IMR-90 (cell line): ENCODE results near the gene KCNMA1. TPM values are rescaled to one million over a fixed set of nuclear protein-coding genes. Genes with fewer than 3 reads are reported as not detected.

ENCODE experiments used
- ATAC-seq: fragments of 200-7000 bp; cut with Tn5 transposase; 2 replicates; pipeline ENCODE4 v1.9.1; 2020; ENCODE audit warnings: low read depth, mild to moderate bottlenecking, moderate library complexity
- BruUV-seq: library from RNA; stranded (reverse); fragments of 400-500 nt; replicated peaks from 2 replicates; lab custom pipeline; 2021; lab: Mats Ljungman, UMichigan
- CTCF ChIA-PET: fragments of 300-600 bp; formaldehyde crosslinking; extraction: SDS; loops from one replicate; lab custom pipeline; 2021; ENCODE audit warnings: antibody characterized with exemption; lab: Yijun Ruan, JAX
- POLR2A ChIA-PET: fragments of 300-600 bp; sonication (Branson Sonifier 250); formaldehyde crosslinking; loops from one replicate; lab custom pipeline; 2022; ENCODE audit warnings: antibody characterized with exemption; ENCODE audit not compliant: unreplicated experiment; lab: Charles Lee
- DNase-seq: peaks from one replicate; pipeline ENCODE4 v3.0.0; 2013
- H2AFZ ChIP-seq: replicated peaks from 2 replicates; pipeline ENCODE3; 2013; ENCODE audit warnings: low read length, mild to moderate bottlenecking; ENCODE audit not compliant: poor library complexity
- H2AK5ac ChIP-seq: 2 replicates; pipeline ENCODE4 v1.6.1; 2013; ENCODE audit warnings: low read depth, low read length, inconsistent platforms
- H2AK9ac ChIP-seq: replicated peaks from 2 replicates; pipeline ENCODE3; 2013; ENCODE audit warnings: mild to moderate bottlenecking, low read depth, low read length, moderate library complexity; ENCODE audit not compliant: poor library complexity
- H2BK120ac ChIP-seq: 2 replicates; pipeline ENCODE4 v1.6.1; 2013; ENCODE audit warnings: low read depth, low read length, inconsistent platforms
- H2BK15ac ChIP-seq: 3 replicates; pipeline ENCODE4 v1.6.1; 2013; ENCODE audit warnings: low read depth, low read length, inconsistent platforms
- H2BK20ac ChIP-seq: 2 replicates; pipeline ENCODE4 v1.6.1; 2013; ENCODE audit warnings: low read depth, mild to moderate bottlenecking, inconsistent platforms, low read length, moderate library complexity
- H2BK5ac ChIP-seq: 2 replicates; pipeline ENCODE4 v1.6.1; 2013; ENCODE audit warnings: mild to moderate bottlenecking, low read depth, low read length, inconsistent platforms; ENCODE audit not compliant: poor library complexity, severe bottlenecking
- H3K14ac ChIP-seq: replicated peaks from 2 replicates; pipeline ENCODE4 v1.6.1; 2013; ENCODE audit warnings: low read depth, low read length, inconsistent platforms
- H3K18ac ChIP-seq: 2 replicates; pipeline ENCODE4 v1.6.1; 2013; ENCODE audit warnings: low read depth, low read length, control low read depth
- H3K23ac ChIP-seq: 2 replicates; pipeline ENCODE4 v1.6.1; 2013; ENCODE audit warnings: low read depth, low read length, inconsistent platforms
- H3K27ac ChIP-seq: 2 replicates; pipeline ENCODE4 v1.5.1; 2013; ENCODE audit warnings: mild to moderate bottlenecking, control low read depth, low read length; ENCODE audit not compliant: insufficient read depth
- H3K27me3 ChIP-seq: 2 replicates; pipeline ENCODE4 v1.6.1; 2013; ENCODE audit warnings: low read length; ENCODE audit not compliant: control insufficient read depth, insufficient read depth
- H3K36me3 ChIP-seq: 2 replicates; pipeline ENCODE4 v1.6.1; 2013; ENCODE audit warnings: low read length, mixed read lengths; ENCODE audit not compliant: control insufficient read depth, insufficient read depth
- H3K4ac ChIP-seq: 2 replicates; pipeline ENCODE4 v1.6.1; 2013; ENCODE audit warnings: low read depth, low read length, inconsistent platforms
- H3K4me1 ChIP-seq: 2 replicates; pipeline ENCODE4 v1.6.1; 2013; ENCODE audit warnings: low read length, mixed read lengths; ENCODE audit not compliant: control insufficient read depth, insufficient read depth
- H3K4me2 ChIP-seq: 2 replicates; pipeline ENCODE4 v1.6.1; 2013; ENCODE audit warnings: low read depth, mild to moderate bottlenecking, control low read depth, low read length, moderate library complexity
- H3K4me3 ChIP-seq: 2 replicates; pipeline ENCODE4 v1.5.1; 2013; ENCODE audit warnings: low read depth, mild to moderate bottlenecking, control low read depth, low read length, moderate library complexity; ENCODE audit not compliant: insufficient read depth
- H3K56ac ChIP-seq: 2 replicates; pipeline ENCODE4 v1.6.1; 2013; ENCODE audit warnings: low read length, inconsistent platforms; ENCODE audit not compliant: insufficient read depth; ENCODE audit errors: extremely low read depth
- H3K79me1 ChIP-seq, 2 experiments: 2 replicates each; pipeline ENCODE4 v1.6.1; 2013; ENCODE audit warnings: low read length in 2 of 2, inconsistent platforms in 1 of 2, low read depth in 1 of 2
- H3K9ac ChIP-seq: 2 replicates; pipeline ENCODE4 v1.6.1; 2013; ENCODE audit warnings: low read depth, low read length, control low read depth
- H3K9me1 ChIP-seq: 2 replicates; pipeline ENCODE4 v1.6.1; 2013; ENCODE audit warnings: low read length, inconsistent platforms; ENCODE audit not compliant: insufficient read depth
- H3K9me3 ChIP-seq: 2 replicates; pipeline ENCODE4 v1.6.1; 2013; ENCODE audit warnings: low read length; ENCODE audit not compliant: control insufficient read depth, insufficient read depth
- H4K20me1 ChIP-seq: 2 replicates; pipeline ENCODE4 v1.6.1; 2013; ENCODE audit warnings: low read length, inconsistent platforms; ENCODE audit not compliant: insufficient read depth
- H4K5ac ChIP-seq: 2 replicates; pipeline ENCODE4 v1.6.1; 2013; ENCODE audit warnings: mild to moderate bottlenecking, low read depth, low read length, control low read depth
- H4K8ac ChIP-seq, 2 experiments: 2 replicates each; pipeline ENCODE4 v1.6.1; 2013; ENCODE audit warnings: low read depth in 2 of 2, low read length in 2 of 2, control low read depth in 1 of 2, inconsistent platforms in 1 of 2
- H4K91ac ChIP-seq: 2 replicates; pipeline ENCODE4 v1.6.1; 2013; ENCODE audit warnings: low read depth, low read length, inconsistent platforms; ENCODE audit not compliant: insufficient read depth
- BHLHE40 ChIP-seq: fragments of 150-350 bp; IDR thresholded peaks from 2 replicates; pipeline ENCODE4 v1.6.1; 2016; ENCODE audit warnings: mild to moderate bottlenecking, low read depth, low read length
- CEBPB ChIP-seq: IDR thresholded peaks from 2 replicates; pipeline ENCODE4 v1.6.1; 2012; ENCODE audit warnings: low read depth, low read length, improper control_type of control experiment
- CHD1 ChIP-seq: IDR thresholded peaks from 2 replicates; pipeline ENCODE4 v1.6.1; 2012; ENCODE audit warnings: low read depth, low read length, improper control_type of control experiment
- FOS ChIP-seq: fragments of 150-350 bp; IDR thresholded peaks from 2 replicates; pipeline ENCODE4 v1.6.1; 2016; ENCODE audit warnings: low read depth, low read length
- MAFK ChIP-seq: IDR thresholded peaks from 2 replicates; pipeline ENCODE4 v1.6.1; 2012; ENCODE audit warnings: low read depth, low read length, improper control_type of control experiment
- MAZ ChIP-seq: IDR thresholded peaks from 2 replicates; pipeline ENCODE4 v1.6.1; 2012; ENCODE audit warnings: low read depth, mild to moderate bottlenecking, low read length, improper control_type of control experiment, moderate library complexity, borderline replicate concordance
- MXI1 ChIP-seq: IDR thresholded peaks from 2 replicates; pipeline ENCODE4 v1.6.1; 2012; ENCODE audit warnings: low read depth, mild to moderate bottlenecking, low read length, moderate library complexity, borderline replicate concordance
- NFE2L2 ChIP-seq: fragments of 150-350 bp; IDR thresholded peaks from 2 replicates; pipeline ENCODE4 v1.6.1; 2016; ENCODE audit warnings: low read depth, mild to moderate bottlenecking, low read length
- RAD21 ChIP-seq: IDR thresholded peaks from 2 replicates; pipeline ENCODE4 v1.6.1; 2012; ENCODE audit warnings: low read length, improper control_type of control experiment
- RFX5 ChIP-seq: IDR thresholded peaks from 2 replicates; pipeline ENCODE4 v1.8.0; 2012; ENCODE audit warnings: low read depth, mild to moderate bottlenecking, low read length, moderate library complexity
- SMC3 ChIP-seq: fragments of 150-350 bp; IDR thresholded peaks from 2 replicates; pipeline ENCODE4 v1.6.1; 2016; ENCODE audit warnings: low read depth, mild to moderate bottlenecking, antibody characterized with exemption, low read length, moderate library complexity
- WGBS, 2 experiments: methylation state at CpG; one replicate each; pipeline versions ENCODE4 v1.1.5 to v1.1.7; 2013; ENCODE audit warnings: missing lambda C conversion rate in 2 of 2; ENCODE audit not compliant: insufficient read length in 1 of 2; ENCODE audit errors: extremely low coverage in 2 of 2; 5-methylcytosine and 5-hydroxymethylcytosine counted together
- dilution Hi-C: fragments of 300-500 bp; cut with HindIII; formaldehyde crosslinking; loops from one replicate; pipeline ENCODE4 v1.14.3; 2018; ENCODE audit warnings: low sequenced_read_pairs; ENCODE audit not compliant: unreplicated experiment
- in situ Hi-C: fragments of 300-500 bp; cut with MboI; formaldehyde crosslinking; loops from 3 replicates; pipeline ENCODE4 v1.14.3; 2019; ENCODE audit warnings: low sequenced_read_pairs, inconsistent platforms, mixed read lengths
- intact Hi-C: fragments of 100-400 bp; cut with micrococcal nuclease; formaldehyde crosslinking; loops from 2 replicates; pipeline ENCODE4 v1.10.0; 2022
- polyA plus RNA-seq, 3 experiments: library from polyadenylated mRNA; depleted of rRNA; stranded (reverse); fragments of >200 nt; gene quantifications; 2 replicates each; pipeline ENCODE4 v1.2.3, GENCODE V29; 2012; ENCODE audit warnings: low replicate concordance in 1 of 3
- total RNA-seq: library from RNA; depleted of rRNA; stranded (reverse); fragments of >200 nt; gene quantifications from 2 replicates; pipeline ENCODE4 v1.2.3, GENCODE V29; 2012
- TF ChIP-seq, protein P1 (sequence below): fragments of 150-350 bp; IDR thresholded peaks from 2 replicates; pipeline ENCODE4 v1.6.1; 2017; ENCODE audit warnings: mild to moderate bottlenecking, antibody characterized with exemption, low read length, low read depth
- TF ChIP-seq, protein P2 (sequence below): fragments of 150-350 bp; IDR thresholded peaks from 2 replicates; pipeline ENCODE4 v1.6.1; 2016; ENCODE audit warnings: low read depth, mild to moderate bottlenecking, low read length, moderate library complexity, borderline replicate concordance
- TF ChIP-seq, protein P3 (sequence below): conservative IDR thresholded peaks from 2 replicates; pipeline ENCODE4 v1.5.1; 2012; ENCODE audit warnings: mild to moderate bottlenecking, low read depth, low read length, improper control_type of control experiment

KCNMA1 gene
- total and polyA plus RNA-seq, 2 of the 4 experiments (the other 2 are of a cell fraction): 25.6 to 29.6 TPM

DNA sequence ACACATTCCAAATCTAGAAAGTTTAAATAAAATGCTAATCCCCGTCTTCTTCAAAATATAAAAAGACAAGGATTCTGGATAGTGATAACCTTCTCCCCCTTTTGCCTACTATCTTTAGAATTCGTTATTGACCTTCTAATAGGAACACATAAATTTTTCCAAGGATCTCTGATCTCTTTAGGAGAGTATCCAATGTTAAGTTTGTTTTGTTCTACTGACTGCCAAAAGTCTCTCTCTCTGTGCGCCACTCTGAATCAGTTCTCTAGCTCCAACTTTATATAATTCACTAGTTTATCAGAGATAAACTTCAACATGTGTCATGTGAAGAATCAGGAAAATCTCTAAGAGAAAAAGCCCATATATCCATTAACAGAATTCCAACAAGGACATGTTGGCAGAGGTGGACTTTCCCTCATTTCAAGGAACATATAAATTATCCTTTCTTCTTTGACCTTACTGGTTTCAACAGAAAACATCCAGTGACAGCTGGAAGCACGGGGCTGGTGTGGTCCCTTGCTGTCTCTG is 615.6 kb downstream of the KCNMA1 start:
- ATAC-seq (no peak), DNase-seq (no peak)
- no peaks in the 10 kb centered on the region for H4K20me1 ChIP-seq
- no peak overlapping the region for H2BK20ac ChIP-seq
- H3K4me1 ChIP-seq: no peaks in the 10 kb centered on the region
- no peak overlapping the region for H4K5ac ChIP-seq
- dilution Hi-C loops (no loop called here), in situ Hi-C loops (no loop called here), intact Hi-C loops (no loop called here)
- no peak overlapping the region for H3K4ac ChIP-seq
- H2BK5ac ChIP-seq: no peak overlapping the region
- H4K91ac ChIP-seq: no peak overlapping the region
- no peak overlapping the region for H3K18ac ChIP-seq
- no peak overlapping the region for H3K23ac ChIP-seq
- H3K27me3 ChIP-seq: no peaks in the 10 kb centered on the region
- H3K9me3 ChIP-seq: no peaks in the 10 kb centered on the region
- no peaks in the 10 kb centered on the region for H3K9me1 ChIP-seq
- no peak overlapping the region for H4K8ac ChIP-seq
- no peak overlapping the region for H3K9ac ChIP-seq
- H2AFZ ChIP-seq: no peak overlapping the region
- H3K79me1 ChIP-seq: no peaks in the 10 kb centered on the region
- no peak overlapping the region for H3K4me2 ChIP-seq
- H2BK120ac ChIP-seq: no peak overlapping the region
- no peak overlapping the region for H3K14ac ChIP-seq
- no peak overlapping the region for H3K4me3 ChIP-seq
- no peaks in the 10 kb centered on the region; the same call in 1 of the 2 replicates for H3K36me3 ChIP-seq
- BruUV-seq: no TSS peak
- no peak overlapping the region for H3K27ac ChIP-seq
- no peak overlapping the region for H3K56ac ChIP-seq
- TF ChIP-seq CHD1 (no peak), MAFK (no peak), FOS (no peak), CEBPB (no peak), BHLHE40 (no peak), SMC3 (no peak), NFE2L2 (no peak), MXI1 (no peak), MAZ (no peak), RAD21 (no peak), RFX5 (no peak)
- TF ChIP-seq, protein P1, sequence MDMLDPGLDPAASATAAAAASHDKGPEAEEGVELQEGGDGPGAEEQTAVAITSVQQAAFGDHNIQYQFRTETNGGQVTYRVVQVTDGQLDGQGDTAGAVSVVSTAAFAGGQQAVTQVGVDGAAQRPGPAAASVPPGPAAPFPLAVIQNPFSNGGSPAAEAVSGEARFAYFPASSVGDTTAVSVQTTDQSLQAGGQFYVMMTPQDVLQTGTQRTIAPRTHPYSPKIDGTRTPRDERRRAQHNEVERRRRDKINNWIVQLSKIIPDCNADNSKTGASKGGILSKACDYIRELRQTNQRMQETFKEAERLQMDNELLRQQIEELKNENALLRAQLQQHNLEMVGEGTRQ: no peak
- TF ChIP-seq, protein P2, sequence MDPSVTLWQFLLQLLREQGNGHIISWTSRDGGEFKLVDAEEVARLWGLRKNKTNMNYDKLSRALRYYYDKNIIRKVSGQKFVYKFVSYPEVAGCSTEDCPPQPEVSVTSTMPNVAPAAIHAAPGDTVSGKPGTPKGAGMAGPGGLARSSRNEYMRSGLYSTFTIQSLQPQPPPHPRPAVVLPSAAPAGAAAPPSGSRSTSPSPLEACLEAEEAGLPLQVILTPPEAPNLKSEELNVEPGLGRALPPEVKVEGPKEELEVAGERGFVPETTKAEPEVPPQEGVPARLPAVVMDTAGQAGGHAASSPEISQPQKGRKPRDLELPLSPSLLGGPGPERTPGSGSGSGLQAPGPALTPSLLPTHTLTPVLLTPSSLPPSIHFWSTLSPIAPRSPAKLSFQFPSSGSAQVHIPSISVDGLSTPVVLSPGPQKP: no peak
- TF ChIP-seq, protein P3, sequence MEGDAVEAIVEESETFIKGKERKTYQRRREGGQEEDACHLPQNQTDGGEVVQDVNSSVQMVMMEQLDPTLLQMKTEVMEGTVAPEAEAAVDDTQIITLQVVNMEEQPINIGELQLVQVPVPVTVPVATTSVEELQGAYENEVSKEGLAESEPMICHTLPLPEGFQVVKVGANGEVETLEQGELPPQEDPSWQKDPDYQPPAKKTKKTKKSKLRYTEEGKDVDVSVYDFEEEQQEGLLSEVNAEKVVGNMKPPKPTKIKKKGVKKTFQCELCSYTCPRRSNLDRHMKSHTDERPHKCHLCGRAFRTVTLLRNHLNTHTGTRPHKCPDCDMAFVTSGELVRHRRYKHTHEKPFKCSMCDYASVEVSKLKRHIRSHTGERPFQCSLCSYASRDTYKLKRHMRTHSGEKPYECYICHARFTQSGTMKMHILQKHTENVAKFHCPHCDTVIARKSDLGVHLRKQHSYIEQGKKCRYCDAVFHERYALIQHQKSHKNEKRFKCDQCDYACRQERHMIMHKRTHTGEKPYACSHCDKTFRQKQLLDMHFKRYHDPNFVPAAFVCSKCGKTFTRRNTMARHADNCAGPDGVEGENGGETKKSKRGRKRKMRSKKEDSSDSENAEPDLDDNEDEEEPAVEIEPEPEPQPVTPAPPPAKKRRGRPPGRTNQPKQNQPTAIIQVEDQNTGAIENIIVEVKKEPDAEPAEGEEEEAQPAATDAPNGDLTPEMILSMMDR: no peak
- no peak overlapping the region for H2AK9ac ChIP-seq
- ChIA-PET CTCF (no interaction called here), POLR2A (no interaction called here)
- WGBS, 2 experiments: no CpG with 5 or more reads among the region's 4 CpGs
- H2BK15ac ChIP-seq: no peak overlapping the region
- no peak overlapping the region for H2AK5ac ChIP-seq
